ENCODE data around the gene PSEN2.

GRCh38 chr1:226829105-226829504, 41.3 kb upstream of the PSEN2 start:
- TF ChIP-seq, protein P1, sequence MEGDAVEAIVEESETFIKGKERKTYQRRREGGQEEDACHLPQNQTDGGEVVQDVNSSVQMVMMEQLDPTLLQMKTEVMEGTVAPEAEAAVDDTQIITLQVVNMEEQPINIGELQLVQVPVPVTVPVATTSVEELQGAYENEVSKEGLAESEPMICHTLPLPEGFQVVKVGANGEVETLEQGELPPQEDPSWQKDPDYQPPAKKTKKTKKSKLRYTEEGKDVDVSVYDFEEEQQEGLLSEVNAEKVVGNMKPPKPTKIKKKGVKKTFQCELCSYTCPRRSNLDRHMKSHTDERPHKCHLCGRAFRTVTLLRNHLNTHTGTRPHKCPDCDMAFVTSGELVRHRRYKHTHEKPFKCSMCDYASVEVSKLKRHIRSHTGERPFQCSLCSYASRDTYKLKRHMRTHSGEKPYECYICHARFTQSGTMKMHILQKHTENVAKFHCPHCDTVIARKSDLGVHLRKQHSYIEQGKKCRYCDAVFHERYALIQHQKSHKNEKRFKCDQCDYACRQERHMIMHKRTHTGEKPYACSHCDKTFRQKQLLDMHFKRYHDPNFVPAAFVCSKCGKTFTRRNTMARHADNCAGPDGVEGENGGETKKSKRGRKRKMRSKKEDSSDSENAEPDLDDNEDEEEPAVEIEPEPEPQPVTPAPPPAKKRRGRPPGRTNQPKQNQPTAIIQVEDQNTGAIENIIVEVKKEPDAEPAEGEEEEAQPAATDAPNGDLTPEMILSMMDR (IDR thresholded peaks at IDR 0.05; ENCODE audit: control extremely low read depth in 1 of 3, insufficient read depth in 1 of 3, low read depth in 1 of 3, low read length in 3 of 3): no peak
- no peak for TF ChIP-seq POLR2AphosphoS5 (IDR thresholded peaks at IDR 0.05; ENCODE audit: low read depth, low read length)
- TF ChIP-seq EZH2 (IDR thresholded peaks at IDR 0.05; ENCODE audit: low read depth, low read length, severe bottlenecking): no peak
- TF ChIP-seq TAF1 (IDR thresholded peaks at IDR 0.05; ENCODE audit: low read depth, low read length): no peak
- no peak for TF ChIP-seq TEAD4 (IDR thresholded peaks at IDR 0.05; ENCODE audit: low read depth, low read length)
- TF ChIP-seq TCF12 (IDR thresholded peaks at IDR 0.05; ENCODE audit: low read depth, low read length): no peak
- no peak for TF ChIP-seq EP300 (IDR thresholded peaks at IDR 0.05; ENCODE audit: borderline replicate concordance in 1 of 2, low read depth in 2 of 2, low read length in 2 of 2)
